H1 (cell line): Measurements from ENCODE around the gene P4HA1. TPM values are rescaled to one million over a fixed set of nuclear protein-coding genes. Genes with fewer than 3 reads are reported as not detected.

Source experiments
- CTCF ChIA-PET: fragments of 300-600 bp; sonication (Branson Sonifier 250); formaldehyde crosslinking; loops from one replicate; lab custom pipeline; 2021; ENCODE audit not compliant: partially characterized antibody; lab: Charles Lee
- POLR2A ChIA-PET: fragments of 300-600 bp; sonication (Branson Sonifier 250); formaldehyde crosslinking; loops from one replicate; lab custom pipeline; 2021; ENCODE audit warnings: inconsistent platforms; ENCODE audit not compliant: partially characterized antibody; lab: Charles Lee
- DNase-seq, 2 experiments: peaks; one replicate each; pipeline versions ENCODE4 v3.0.0 to v3.0.0-alpha.2; 2010 to 2022; ENCODE audit warnings: low spot score in 2 of 2, low read depth in 1 of 2, mixed read lengths in 1 of 2
- FAIRE-seq: peaks from 2 replicates; lab custom pipeline; 2011; peaks lifted over from hg19 to GRCh38; lab: Jason Lieb, UNC
- H2AFZ ChIP-seq: 2 replicates; pipeline ENCODE4 v1.8.1; 2012; ENCODE audit warnings: low read length, inconsistent platforms
- H2AK5ac ChIP-seq: 2 replicates; pipeline ENCODE4 v1.6.1; 2013; ENCODE audit warnings: low read depth, low read length
- H2BK120ac ChIP-seq: replicated peaks from 2 replicates; pipeline ENCODE3; 2013; ENCODE audit warnings: low read depth, low read length, inconsistent platforms
- H2BK12ac ChIP-seq: 2 replicates; pipeline ENCODE4 v1.6.1; 2013; ENCODE audit warnings: low read depth, low read length
- H2BK15ac ChIP-seq: 2 replicates; pipeline ENCODE4 v1.6.1; 2013; ENCODE audit warnings: low read length
- H2BK20ac ChIP-seq: 2 replicates; pipeline ENCODE4 v1.6.1; 2013; ENCODE audit warnings: low read length
- H2BK5ac ChIP-seq: 2 replicates; pipeline ENCODE4 v1.6.1; 2013; ENCODE audit warnings: low read depth, low read length
- H3K14ac ChIP-seq: 2 replicates; pipeline ENCODE4 v1.6.1; 2013; ENCODE audit warnings: inconsistent platforms; ENCODE audit not compliant: insufficient read length
- H3K18ac ChIP-seq: 2 replicates; pipeline ENCODE4 v1.6.1; 2013; ENCODE audit warnings: low read length; ENCODE audit errors: extremely low read depth
- H3K23ac ChIP-seq: 2 replicates; pipeline ENCODE4 v1.6.1; 2013; ENCODE audit warnings: inconsistent platforms; ENCODE audit not compliant: insufficient read length
- H3K23me2 ChIP-seq: 2 replicates; pipeline ENCODE4 v1.6.1; 2013; ENCODE audit warnings: low read depth, low read length
- H3K27ac ChIP-seq: 2 replicates; pipeline ENCODE4 v1.6.1; 2011; ENCODE audit warnings: low read depth, low read length, inconsistent platforms
- H3K27me3 ChIP-seq, 4 experiments: replicated peaks in 1 of 4; 1 replicate in 1 of 4; 2 replicates in 3 of 4; pipeline versions ENCODE4 v1.6.1 to v1.8.1; 2011 to 2013; ENCODE audit warnings: low read length in 3 of 4, mild to moderate bottlenecking in 3 of 4, inconsistent platforms in 2 of 4, mixed read lengths in 2 of 4, moderate library complexity in 1 of 4; ENCODE audit not compliant: control insufficient read depth in 3 of 4, insufficient read depth in 3 of 4; ENCODE audit errors: extremely low read depth in 1 of 4
- H3K36me3 ChIP-seq, 4 experiments: 2 replicates each; pipeline versions ENCODE4 v1.6.1 to v1.8.1; 2011 to 2013; ENCODE audit warnings: mild to moderate bottlenecking in 4 of 4, low read length in 3 of 4, moderate library complexity in 2 of 4, control low read depth in 1 of 4, inconsistent platforms in 1 of 4; ENCODE audit not compliant: insufficient read depth in 4 of 4, control insufficient read depth in 2 of 4
- H3K4ac ChIP-seq: replicated peaks from 2 replicates; pipeline ENCODE3; 2013; ENCODE audit warnings: low read length, low read depth, mixed read lengths, inconsistent platforms; ENCODE audit not compliant: insufficient read length
- H3K4me1 ChIP-seq, 4 experiments: replicated peaks in 1 of 4; 1 replicate in 1 of 4; 2 replicates in 3 of 4; pipeline versions ENCODE4 v1.6.1 to v1.8.1; 2011 to 2013; ENCODE audit warnings: low read length in 3 of 4, inconsistent platforms in 2 of 4, mixed read lengths in 1 of 4; ENCODE audit not compliant: insufficient read depth in 4 of 4, control insufficient read depth in 3 of 4
- H3K4me2 ChIP-seq, 2 experiments: 2 replicates each; pipeline versions ENCODE4 v1.6.1 to v1.8.1; 2011 to 2013; ENCODE audit warnings: low read depth in 2 of 2, low read length in 2 of 2, control low read depth in 1 of 2, inconsistent platforms in 1 of 2, mild to moderate bottlenecking in 1 of 2; ENCODE audit not compliant: insufficient read depth in 1 of 2
- H3K4me3 ChIP-seq, 4 experiments: fragments of 200-600, 300-600 bp in 1 of 4; sonication (generic), shearing (Covaris generic), sonication (Bioruptor Twin) in 1 of 4; 2 replicates each; pipeline versions ENCODE4 v1.5.1 to v1.8.1; 2011 to 2016; ENCODE audit warnings: low read length in 4 of 4, low read depth in 3 of 4, control low read depth in 2 of 4, inconsistent platforms in 2 of 4, mild to moderate bottlenecking in 2 of 4, mixed read lengths in 1 of 4, moderate library complexity in 1 of 4; ENCODE audit not compliant: insufficient read depth in 2 of 4; ENCODE audit errors: extremely low read depth in 1 of 4
- H3K56ac ChIP-seq: replicated peaks from 2 replicates; pipeline ENCODE3; 2013; ENCODE audit warnings: low read depth, mild to moderate bottlenecking, mixed read lengths, low read length, inconsistent platforms; ENCODE audit not compliant: insufficient read length
- H3K79me1 ChIP-seq: 2 replicates; pipeline ENCODE4 v1.6.1; 2013; ENCODE audit warnings: low read depth, low read length, control low read depth
- H3K79me2 ChIP-seq, 2 experiments: 2 replicates each; pipeline versions ENCODE4 v1.6.1 to v1.8.1; 2012 to 2013; ENCODE audit warnings: low read length in 2 of 2, mild to moderate bottlenecking in 2 of 2, inconsistent platforms in 1 of 2; ENCODE audit not compliant: insufficient read depth in 2 of 2, control insufficient read depth in 1 of 2
- H3K9ac ChIP-seq, 4 experiments: replicated peaks in 1 of 4; 1 replicate in 1 of 4; 2 replicates in 3 of 4; pipeline versions ENCODE4 v1.6.1 to v1.8.1; 2011 to 2013; ENCODE audit warnings: low read depth in 3 of 4, low read length in 3 of 4, control low read depth in 2 of 4, mild to moderate bottlenecking in 2 of 4, moderate library complexity in 2 of 4, inconsistent platforms in 1 of 4; ENCODE audit errors: extremely low read depth in 1 of 4
- H3K9me3 ChIP-seq, 2 experiments: 2 replicates each; pipeline versions ENCODE4 v1.6.1 to v1.8.1; 2012 to 2013; ENCODE audit warnings: mild to moderate bottlenecking in 2 of 2, moderate library complexity in 2 of 2, control low read depth in 1 of 2, inconsistent platforms in 1 of 2, low read depth in 1 of 2, low read length in 1 of 2, mixed read lengths in 1 of 2; ENCODE audit not compliant: insufficient read depth in 2 of 2
- H4K20me1 ChIP-seq, 2 experiments: replicated peaks in 1 of 2; 2 replicates each; pipeline versions ENCODE3 to v1.8.1; 2011 to 2013; ENCODE audit warnings: inconsistent platforms in 2 of 2, low read length in 2 of 2, mild to moderate bottlenecking in 1 of 2; ENCODE audit not compliant: insufficient read depth in 2 of 2, control insufficient read depth in 1 of 2
- H4K5ac ChIP-seq: 2 replicates; pipeline ENCODE4 v1.6.1; 2013; ENCODE audit warnings: low read length, low read depth, mixed read lengths, inconsistent platforms; ENCODE audit not compliant: insufficient read length
- H4K8ac ChIP-seq: 2 replicates; pipeline ENCODE4 v1.8.0; 2013; ENCODE audit warnings: mild to moderate bottlenecking, moderate library complexity, low read length, inconsistent platforms; ENCODE audit not compliant: insufficient read depth; ENCODE audit errors: extremely low read depth
- H4K91ac ChIP-seq: replicated peaks from 2 replicates; pipeline ENCODE3; 2013; ENCODE audit warnings: low read length, mixed read lengths, inconsistent platforms; ENCODE audit not compliant: insufficient read length
- FOSL1 ChIP-seq: IDR thresholded peaks from 2 replicates; pipeline ENCODE4 v1.6.1; 2011; ENCODE audit warnings: mild to moderate bottlenecking, low read depth, low read length, moderate library complexity; ENCODE audit not compliant: insufficient read depth
- JUN ChIP-seq: IDR thresholded peaks from 2 replicates; pipeline ENCODE4 v1.6.1; 2011; ENCODE audit warnings: low read depth, mild to moderate bottlenecking, improper control_type of control experiment, low read length
- KDM1A ChIP-seq: fragments of 200-600, 300-600 bp; sonication (generic); IDR thresholded peaks from 2 replicates; pipeline ENCODE4 v1.7.1; 2016; ENCODE audit warnings: mild to moderate bottlenecking, low read length, borderline replicate concordance
- NANOG ChIP-seq: IDR thresholded peaks from 2 replicates; pipeline ENCODE4 v1.6.1; 2011; ENCODE audit warnings: low read length, low read depth, mild to moderate bottlenecking, inconsistent platforms; ENCODE audit not compliant: insufficient read depth, poor library complexity, severe bottlenecking
- PHF8 ChIP-seq: fragments of 200-600 bp; sonication (generic); conservative IDR thresholded peaks from 2 replicates; pipeline ENCODE4 v1.7.1; 2012; ENCODE audit warnings: low read depth, mild to moderate bottlenecking, inconsistent platforms, low read length, moderate library complexity
- POLR2A ChIP-seq, 2 experiments: IDR thresholded peaks; 1 replicate in 1 of 2; 2 replicates in 1 of 2; pipeline ENCODE4 v1.6.1; 2011; ENCODE audit warnings: low read depth in 2 of 2, low read length in 2 of 2, mild to moderate bottlenecking in 2 of 2; ENCODE audit errors: control extremely low read depth in 1 of 2
- POLR2AphosphoS5 ChIP-seq: IDR thresholded peaks from 2 replicates; pipeline ENCODE4 v1.6.1; 2011; ENCODE audit warnings: low read depth, low read length
- SP2 ChIP-seq: IDR thresholded peaks from 2 replicates; pipeline ENCODE4 v1.6.1; 2012; ENCODE audit warnings: mild to moderate bottlenecking, low read length, inconsistent platforms
- WGBS, 2 experiments: shearing (Covaris generic) in 1 of 2; methylation state at CpG; one replicate each; pipeline versions ENCODE4 v1.1.6 to v1.1.7; 2013 to 2015; ENCODE audit warnings: low lambda C conversion rate in 2 of 2, mixed read lengths in 2 of 2, inconsistent platforms in 1 of 2, low coverage in 1 of 2, missing lambda C conversion rate in 1 of 2; ENCODE audit not compliant: insufficient replicate concordance in 2 of 2, insufficient coverage in 1 of 2, insufficient read length in 1 of 2; ENCODE audit errors: extremely low coverage in 1 of 2, missing lambda C conversion rate in 1 of 2; 5-methylcytosine and 5-hydroxymethylcytosine counted together
- polyA plus RNA-seq, 7 experiments: library from polyadenylated mRNA; depleted of rRNA in 3 of 7; stranded (reverse) in 5 of 7; unstranded in 2 of 7; fragments of >200 nt in 5 of 7; fragments of 200-250 nt in 2 of 7; gene quantifications; 1 replicate in 5 of 7; 2 replicates in 1 of 7; 4 replicates in 1 of 7; pipeline versions ENCODE4 v1.2.1 to v1.2.3, GENCODE V29; 2011 to 2013; ENCODE audit warnings: missing spikeins in 2 of 7, mixed read lengths in 2 of 7
- total RNA-seq: library from RNA; stranded (reverse); fragmentation: NEBNext Ultra II Directional; extraction: Animal tissue kit (Norgen Biotek cat#: 25700); gene quantifications from 2 replicates; pipeline ENCODE4 v1.2.1, GENCODE V29; 2021

Gene P4HA1
- total and polyA plus RNA-seq, 2 of the 8 experiments (the other 6 are each of a cell fraction or from before 2014, with no cell fraction given), result 12.0 to 25.7 TPM

- DNase-seq, result no peak
- H3K36me3 ChIP-seq, result no peaks in the 10 kb centered on the region
- H3K4ac ChIP-seq, result no peak overlapping the region
- no peak overlapping the region for H2BK120ac ChIP-seq
- no peak overlapping the region for H3K14ac ChIP-seq
- no peak overlapping the region for H4K5ac ChIP-seq
- H2BK12ac ChIP-seq, result no peak overlapping the region
- H2BK5ac ChIP-seq, result no peak overlapping the region
- no peak overlapping the region for H3K23ac ChIP-seq
- H2AK5ac ChIP-seq, result no peak overlapping the region
- no peak overlapping the region for H2BK15ac ChIP-seq
- H3K4me1 ChIP-seq, result peaks cover 0 to 2% (median 0%) of the 10 kb centered on the region in 4 experiments; a peak in 1 of 7 replicates
- no peak overlapping the region for H4K91ac ChIP-seq
- no peak overlapping the region for H3K56ac ChIP-seq
- no peak for FAIRE-seq
- no peaks in the 10 kb centered on the region for H3K27me3 ChIP-seq
- H3K79me2 ChIP-seq, result peaks cover 0 to 34% of the 10 kb centered on the region in 2 experiments; a peak in 3 of 4 replicates
- WGBS, 2 experiments, result 20% methylated on average over 5 of the region's 5 CpGs; no CpG with 5 or more reads in 1 of the 2 experiments
- no peak overlapping the region for H3K18ac ChIP-seq
- CTCF ChIA-PET, result interaction anchor here (0.7 to 6.9 kb wide), 7 partner anchors 14 to 821 kb away, joined by 3 to 41 read pairs (median 3); partner anchors contain the start of genes DDIT4 and NUDT13
- H3K9me3 ChIP-seq, result no peaks in the 10 kb centered on the region
- H3K23me2 ChIP-seq, result no peaks in the 10 kb centered on the region; the same call in 1 of the 2 replicates
- POLR2A ChIA-PET, result interaction anchor here (0.6 to 8.0 kb wide), 5 partner anchors 12 to 152 kb away, joined by 3 to 82 read pairs (median 6); partner anchors contain the start of genes DNAJC9 and NUDT13
- no peak overlapping the region for H3K27ac ChIP-seq
- H3K79me1 ChIP-seq, result peaks cover 4% of the 10 kb centered on the region; the same call in 1 of the 2 replicates
- no peak overlapping the region for H2BK20ac ChIP-seq
- H2AFZ ChIP-seq, result no peak overlapping the region
- no peak overlapping the region; a peak in 2 of 7 replicates for H3K9ac ChIP-seq
- no peaks in the 10 kb centered on the region for H4K20me1 ChIP-seq
- H3K4me3 ChIP-seq, result peak overlapping the region; percentile 50 to 89 (median 78); a peak in 7 of 8 replicates
- peak overlapping the region; percentile 78 to 87 for H3K4me2 ChIP-seq
- H4K8ac ChIP-seq, result no peak overlapping the region
- TF ChIP-seq KDM1A (no peak), SP2 (no peak), FOSL1 (no peak), POLR2A (IDR thresholded peaks at IDR 0.05; ENCODE audit: control extremely low read depth in 1 of 2, low read depth in 2 of 2, low read length in 2 of 2) (no peak), NANOG (no peak), POLR2AphosphoS5 (no peak), PHF8 (no peak), JUN (no peak)
Measured at GRCh38 chr10:73094986-73095480, 1.6 kb downstream of the P4HA1 start.
